Gastrocnemius medialis (tissue), 4 donors: ENCODE data around the gene UBALD2.

Experiments used
- POLR2A ChIP-seq, 2 donors: fragments of 450-650 bp; IDR thresholded peaks; one replicate each; pipeline ENCODE4 v1.6.1; 2017; ENCODE audit warnings: antibody characterized with exemption in 2 of 2, mild to moderate bottlenecking in 2 of 2, moderate library complexity in 2 of 2
- TF ChIP-seq, protein P1 (sequence below), 5 experiments: fragments of 450-650 bp in 3 of 5; fragments of 200-600 bp in 2 of 5; sonication (generic) in 2 of 5; IDR thresholded peaks in 4 of 5; conservative IDR thresholded peaks in 1 of 5; 1 replicate in 4 of 5; 2 replicates in 1 of 5; pipeline ENCODE4 v1.5.1; 2016 to 2019; ENCODE audit warnings: antibody characterized with exemption in 5 of 5, mild to moderate bottlenecking in 3 of 5, moderate library complexity in 3 of 5

DNA sequence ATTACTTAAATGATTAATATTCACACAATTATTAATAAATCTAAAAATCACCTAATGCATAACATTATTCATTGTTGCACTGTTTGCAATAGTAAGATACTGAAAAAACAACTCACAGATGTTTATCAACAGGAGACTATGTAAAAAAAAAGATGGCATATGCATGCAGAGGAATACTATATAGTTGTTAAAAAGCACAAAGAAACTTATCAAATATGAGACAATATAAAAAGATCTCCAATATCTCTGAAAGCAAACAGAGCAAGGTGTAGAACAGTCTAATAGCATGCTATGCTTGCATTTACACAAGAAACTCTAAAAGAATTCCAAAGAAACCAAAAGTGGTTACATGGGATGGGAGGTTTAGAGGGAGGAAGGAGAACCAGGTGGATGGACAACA, 28.5 kb upstream of the UBALD2 start:
- TF ChIP-seq POLR2A (IDR thresholded peaks at IDR 0.05) = no peak
- TF ChIP-seq, protein P1, sequence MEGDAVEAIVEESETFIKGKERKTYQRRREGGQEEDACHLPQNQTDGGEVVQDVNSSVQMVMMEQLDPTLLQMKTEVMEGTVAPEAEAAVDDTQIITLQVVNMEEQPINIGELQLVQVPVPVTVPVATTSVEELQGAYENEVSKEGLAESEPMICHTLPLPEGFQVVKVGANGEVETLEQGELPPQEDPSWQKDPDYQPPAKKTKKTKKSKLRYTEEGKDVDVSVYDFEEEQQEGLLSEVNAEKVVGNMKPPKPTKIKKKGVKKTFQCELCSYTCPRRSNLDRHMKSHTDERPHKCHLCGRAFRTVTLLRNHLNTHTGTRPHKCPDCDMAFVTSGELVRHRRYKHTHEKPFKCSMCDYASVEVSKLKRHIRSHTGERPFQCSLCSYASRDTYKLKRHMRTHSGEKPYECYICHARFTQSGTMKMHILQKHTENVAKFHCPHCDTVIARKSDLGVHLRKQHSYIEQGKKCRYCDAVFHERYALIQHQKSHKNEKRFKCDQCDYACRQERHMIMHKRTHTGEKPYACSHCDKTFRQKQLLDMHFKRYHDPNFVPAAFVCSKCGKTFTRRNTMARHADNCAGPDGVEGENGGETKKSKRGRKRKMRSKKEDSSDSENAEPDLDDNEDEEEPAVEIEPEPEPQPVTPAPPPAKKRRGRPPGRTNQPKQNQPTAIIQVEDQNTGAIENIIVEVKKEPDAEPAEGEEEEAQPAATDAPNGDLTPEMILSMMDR (IDR thresholded peaks at IDR 0.05 in 4 of 5, conservative IDR thresholded peaks at IDR 0.05 in 1 of 5) = no peak
